ENCODE results near the gene ACSBG1. TPM values are rescaled to one million over a fixed set of nuclear protein-coding genes. Genes with fewer than 3 reads are reported as not detected.

Gene ACSBG1
- total RNA-seq, 2 donors from 2014 or later: 7.4 TPM; not detected in 1

DNA sequence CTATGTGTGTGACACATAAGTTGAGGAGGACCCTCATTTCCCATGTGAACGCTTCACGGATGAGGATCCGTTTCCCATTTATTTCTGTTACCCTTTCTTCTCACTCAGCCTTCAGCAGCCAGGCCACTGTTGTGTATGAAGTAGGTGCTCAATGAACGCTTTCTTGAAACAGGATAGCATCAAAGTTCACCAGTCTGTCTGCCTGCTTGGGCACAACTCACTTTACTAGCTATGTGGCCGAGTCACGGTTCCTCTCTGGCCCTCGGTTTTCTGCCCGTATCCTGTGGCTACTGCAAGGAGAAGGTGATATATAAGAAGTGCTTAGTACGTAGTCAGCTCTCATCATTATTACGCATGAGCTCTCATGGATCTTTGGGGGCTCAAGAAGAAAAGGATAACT lies 22.4 kb downstream of the ACSBG1 start:
- peaks cover 33% of the 10 kb centered on the region for H3K4me1 ChIP-seq (replicated peaks)

DNA sequence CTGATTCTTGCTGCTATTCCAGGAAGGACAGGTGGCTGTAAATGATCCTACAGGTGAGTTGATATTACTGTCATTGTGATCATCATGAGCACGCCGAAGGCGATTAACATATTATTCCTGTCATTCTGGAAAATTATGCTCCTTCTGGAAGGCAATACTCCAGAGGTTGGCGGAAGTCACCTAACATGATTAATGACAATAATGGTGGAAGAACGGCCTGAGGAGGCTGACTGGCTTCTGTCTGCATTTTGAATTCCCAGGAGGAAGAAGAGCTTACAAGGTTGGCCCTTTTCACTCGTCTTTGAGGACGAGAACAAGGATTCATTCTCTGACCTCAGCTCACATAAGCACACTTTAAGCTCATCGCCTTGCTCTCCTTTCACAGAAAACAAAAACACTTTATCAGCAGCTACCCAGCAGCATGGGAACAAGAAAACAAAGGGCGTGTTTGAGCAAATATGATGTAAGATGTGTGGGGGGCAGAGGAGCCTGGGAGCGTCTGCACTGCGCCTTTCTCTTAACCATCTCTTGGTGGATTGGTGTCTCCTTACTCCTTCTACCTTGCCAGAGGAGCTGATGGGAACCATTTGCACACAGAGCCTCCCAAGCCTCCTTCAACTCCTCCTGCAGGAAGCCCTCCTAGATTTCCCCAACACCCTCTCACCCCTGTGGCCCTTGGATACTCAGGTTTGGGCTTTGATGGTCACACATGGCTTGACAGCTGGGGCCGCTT lies 23.0 kb downstream of the ACSBG1 start:
- H3K27ac ChIP-seq: peak overlapping the region; percentile 69 to 82
- DNase-seq (ENCODE audit: low spot score): no peak
- peaks cover 34% of the 10 kb centered on the region for H3K4me1 ChIP-seq (replicated peaks)
- intact Hi-C loops (cut with DNase I): no loop called here
- H3K27me3 ChIP-seq (replicated peaks; ENCODE audit: insufficient read depth): no peaks in the 10 kb centered on the region
- H3K4me3 ChIP-seq: no peak overlapping the region
- H3K36me3 ChIP-seq: no peaks in the 10 kb centered on the region
- TF ChIP-seq POLR2AphosphoS5 (IDR thresholded peaks at IDR 0.05) (no peak), POLR2A (IDR thresholded peaks at IDR 0.05) (no peak)
- TF ChIP-seq, protein P1, sequence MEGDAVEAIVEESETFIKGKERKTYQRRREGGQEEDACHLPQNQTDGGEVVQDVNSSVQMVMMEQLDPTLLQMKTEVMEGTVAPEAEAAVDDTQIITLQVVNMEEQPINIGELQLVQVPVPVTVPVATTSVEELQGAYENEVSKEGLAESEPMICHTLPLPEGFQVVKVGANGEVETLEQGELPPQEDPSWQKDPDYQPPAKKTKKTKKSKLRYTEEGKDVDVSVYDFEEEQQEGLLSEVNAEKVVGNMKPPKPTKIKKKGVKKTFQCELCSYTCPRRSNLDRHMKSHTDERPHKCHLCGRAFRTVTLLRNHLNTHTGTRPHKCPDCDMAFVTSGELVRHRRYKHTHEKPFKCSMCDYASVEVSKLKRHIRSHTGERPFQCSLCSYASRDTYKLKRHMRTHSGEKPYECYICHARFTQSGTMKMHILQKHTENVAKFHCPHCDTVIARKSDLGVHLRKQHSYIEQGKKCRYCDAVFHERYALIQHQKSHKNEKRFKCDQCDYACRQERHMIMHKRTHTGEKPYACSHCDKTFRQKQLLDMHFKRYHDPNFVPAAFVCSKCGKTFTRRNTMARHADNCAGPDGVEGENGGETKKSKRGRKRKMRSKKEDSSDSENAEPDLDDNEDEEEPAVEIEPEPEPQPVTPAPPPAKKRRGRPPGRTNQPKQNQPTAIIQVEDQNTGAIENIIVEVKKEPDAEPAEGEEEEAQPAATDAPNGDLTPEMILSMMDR (IDR thresholded peaks at IDR 0.05): no peak
- 78% methylated on average over 12 of the region's 12 CpGs for WGBS
- no peaks in the 10 kb centered on the region for H3K9me3 ChIP-seq

More for the DNA sequence above, 22.4 kb downstream of the ACSBG1 start:
- WGBS: 90% methylated on average over 10 of the region's 10 CpGs
- Histone ChIP-seq H3K27me3 (replicated peaks; ENCODE audit: insufficient read depth) (no peaks in the 10 kb centered on the region), H3K4me3 (no peak overlapping the region), H3K36me3 (no peaks in the 10 kb centered on the region), H3K27ac (peak overlapping the region in 1 of 2 donors; percentile 82), H3K9me3 (no peaks in the 10 kb centered on the region)
- TF ChIP-seq, protein P1 (IDR thresholded peaks at IDR 0.05): no peak
- no peak for TF ChIP-seq POLR2A (IDR thresholded peaks at IDR 0.05)
- no peak for TF ChIP-seq POLR2AphosphoS5 (IDR thresholded peaks at IDR 0.05)
- DNase-seq (ENCODE audit: low spot score): no peak
- intact Hi-C loops (cut with DNase I): no loop called here

DNA sequence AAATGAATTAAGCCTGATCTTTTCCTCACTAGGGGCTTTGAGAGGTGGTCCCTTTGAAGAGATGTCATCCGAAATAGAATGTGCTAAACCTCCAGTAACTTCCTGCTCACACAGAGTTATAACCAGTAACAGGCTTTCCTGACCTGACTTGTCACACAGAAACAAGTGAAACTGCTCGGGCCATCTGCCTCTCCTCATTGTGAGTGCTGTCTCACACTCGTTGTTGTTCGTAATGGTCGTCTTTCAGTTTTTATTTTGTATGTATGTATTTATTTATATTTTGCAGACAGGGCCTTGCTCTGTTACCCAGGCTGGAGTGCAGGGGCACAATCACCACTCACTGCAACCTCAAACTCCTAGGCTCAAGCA lies 24.0 kb downstream of the ACSBG1 start:
- WGBS: 51% methylated on average over 5 of the region's 5 CpGs
- Histone ChIP-seq H3K4me1 (replicated peaks) (peaks cover 34% of the 10 kb centered on the region), H3K36me3 (no peaks in the 10 kb centered on the region), H3K9me3 (no peaks in the 10 kb centered on the region), H3K27me3 (replicated peaks; ENCODE audit: insufficient read depth) (no peaks in the 10 kb centered on the region), H3K27ac (peak overlapping the region; percentile 69 to 82), H3K4me3 (no peak overlapping the region)
- TF ChIP-seq, protein P1 (IDR thresholded peaks at IDR 0.05): no peak
- no peak for TF ChIP-seq POLR2A (IDR thresholded peaks at IDR 0.05)
- TF ChIP-seq POLR2AphosphoS5 (IDR thresholded peaks at IDR 0.05): no peak
- intact Hi-C loops (cut with DNase I): no loop called here
- DNase-seq (ENCODE audit: low spot score): no peak

DNA sequence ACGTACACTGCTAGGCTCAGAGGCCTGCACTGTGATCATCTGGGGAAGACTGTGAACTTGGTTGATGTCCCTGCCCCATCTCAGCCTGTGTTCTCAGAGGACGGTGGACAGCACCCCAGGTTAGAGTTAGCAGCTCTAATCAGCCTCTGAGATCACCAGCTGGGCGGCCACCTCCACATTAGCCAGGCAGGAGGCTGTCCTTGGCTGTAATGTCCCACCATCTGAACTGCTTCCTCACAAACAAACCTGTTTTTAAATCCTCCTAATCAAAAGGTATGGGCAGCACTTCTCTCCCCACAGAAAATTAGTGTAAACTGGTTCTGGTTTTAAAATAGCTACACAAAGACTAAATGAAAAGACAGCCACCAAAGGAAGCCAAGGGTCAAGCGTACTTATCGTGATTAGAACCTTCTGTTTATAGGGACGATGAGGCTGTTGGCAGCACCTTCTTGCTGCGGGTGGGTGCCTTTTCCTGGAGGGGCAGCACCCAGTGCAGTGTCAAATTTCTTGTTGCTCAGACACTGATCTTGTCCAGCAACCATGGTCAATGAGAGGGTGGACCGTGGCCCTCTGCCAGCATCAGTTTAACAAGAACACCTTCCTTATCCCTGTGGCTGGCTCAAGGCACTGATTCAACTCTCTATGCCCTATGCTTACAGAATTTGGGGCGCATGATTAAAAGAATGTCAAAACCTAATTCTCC lies 24.6 kb downstream of the ACSBG1 start:
- intact Hi-C loops (cut with DNase I): no loop called here
- TF ChIP-seq POLR2A (IDR thresholded peaks at IDR 0.05) (no peak), POLR2AphosphoS5 (IDR thresholded peaks at IDR 0.05) (peak; percentile 64)
- Histone ChIP-seq H3K27me3 (replicated peaks; ENCODE audit: insufficient read depth) (no peaks in the 10 kb centered on the region), H3K4me1 (replicated peaks) (peaks cover 34% of the 10 kb centered on the region), H3K4me3 (no peak overlapping the region), H3K36me3 (no peaks in the 10 kb centered on the region), H3K27ac (peak overlapping the region; percentile 69 to 82), H3K9me3 (no peaks in the 10 kb centered on the region)
- WGBS: 35% methylated on average over 9 of the region's 9 CpGs
- peak; percentile 91 for DNase-seq (ENCODE audit: low spot score)

DNA sequence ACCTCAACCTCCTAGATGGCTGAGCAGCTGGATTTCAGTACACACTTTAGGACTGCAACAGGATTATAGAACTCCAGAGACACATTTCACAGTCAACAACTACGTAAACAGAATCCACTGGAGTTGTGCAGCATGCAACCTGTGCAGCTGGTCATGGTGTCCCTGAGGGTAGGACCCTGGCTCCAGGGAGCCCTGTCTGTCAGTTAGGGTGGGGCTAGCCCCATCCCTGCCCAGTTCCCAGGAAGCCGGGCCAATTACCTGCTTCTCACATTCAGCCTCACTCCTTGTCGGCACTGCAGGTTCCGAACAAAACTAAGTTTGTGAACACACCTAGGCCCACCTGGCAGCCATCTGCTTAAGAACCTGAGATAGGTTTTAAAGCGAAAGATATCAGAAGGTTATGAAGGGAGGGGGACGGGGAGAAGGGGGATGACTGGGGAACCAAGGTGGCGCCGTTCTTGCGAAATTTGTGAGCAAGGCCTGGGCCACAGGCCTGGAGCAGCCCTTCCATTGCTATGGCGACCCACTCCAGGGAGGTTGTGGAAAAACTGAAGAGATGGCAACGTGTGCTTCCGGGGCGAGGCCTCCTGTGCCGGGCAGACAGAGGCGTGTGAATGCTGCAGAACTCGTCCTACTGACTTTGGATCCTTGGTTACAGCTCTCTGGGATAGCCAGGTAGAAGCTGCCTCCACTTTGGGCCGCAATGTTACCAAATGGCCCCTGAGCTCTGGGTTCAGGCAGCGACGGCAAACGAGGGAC lies 25.3 kb downstream of the ACSBG1 start:
- peak; percentile 83 for DNase-seq (ENCODE audit: low spot score)
- WGBS: 63% methylated on average over 20 of the region's 20 CpGs

More for the DNA sequence above, 25.3 kb downstream of the ACSBG1 start:
- Histone ChIP-seq H3K36me3 (no peaks in the 10 kb centered on the region), H3K27ac (peak overlapping the region; percentile 69 to 82), H3K9me3 (no peaks in the 10 kb centered on the region), H3K4me3 (no peak overlapping the region), H3K27me3 (replicated peaks; ENCODE audit: insufficient read depth) (no peaks in the 10 kb centered on the region), H3K4me1 (replicated peaks) (peaks cover 34% of the 10 kb centered on the region)
- TF ChIP-seq POLR2AphosphoS5 (IDR thresholded peaks at IDR 0.05) (peak; percentile 46), POLR2A (IDR thresholded peaks at IDR 0.05) (no peak)
- TF ChIP-seq, protein P1 (IDR thresholded peaks at IDR 0.05): no peak
- intact Hi-C loops (cut with DNase I): no loop called here

All from prostate gland (tissue), 2 donors.